Colon (tissue), 2 donors: ENCODE measurements around the gene TYMP.

Experiments
- FAIRE-seq: peaks from 2 replicates; lab custom pipeline; 2012; peaks lifted over from hg19 to GRCh38; lab: Jason Lieb, UNC
- donor health status: control.
- donor health status: control.

Gene TYMP

DNA sequence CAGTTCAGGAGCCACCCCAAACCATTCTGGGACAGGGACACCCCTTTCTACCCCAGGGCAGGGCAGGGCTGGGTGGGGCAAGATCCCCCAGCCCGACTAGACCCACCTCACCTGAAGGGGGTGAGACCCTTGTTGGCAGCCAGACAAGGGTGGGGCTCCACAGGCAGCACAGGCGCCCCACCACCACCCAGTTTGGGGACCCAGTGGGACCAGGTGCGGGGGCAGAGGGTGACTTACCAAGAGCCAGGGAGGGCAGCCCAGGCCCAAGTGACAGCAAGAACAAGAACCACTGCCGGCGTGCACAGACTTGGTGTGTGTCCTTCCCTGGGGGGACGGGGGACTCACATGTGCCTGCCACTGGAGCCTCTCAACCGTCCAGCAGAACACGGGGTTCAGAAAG is 46.3 kb downstream of the TYMP start:
- FAIRE-seq, result no peak

DNA sequence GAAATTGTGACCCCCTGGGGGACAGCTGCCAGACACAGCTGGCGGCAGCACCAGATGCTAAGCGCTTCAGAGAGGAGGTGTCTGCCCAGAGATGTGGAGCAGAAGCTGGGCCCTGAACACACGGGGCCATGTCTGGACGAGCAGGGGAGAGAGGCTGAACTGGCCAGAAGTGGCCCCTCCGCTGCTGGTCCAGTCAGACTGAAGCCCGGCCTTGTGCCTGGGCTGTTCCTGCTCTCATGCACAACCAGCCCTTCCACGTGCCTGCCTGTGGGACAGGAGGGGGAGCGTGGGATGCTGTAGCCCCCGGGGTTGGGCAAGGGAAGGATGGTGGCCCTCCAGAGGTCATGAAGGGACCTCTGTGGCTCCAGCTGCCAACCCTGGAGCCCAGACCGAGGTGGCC is 46.7 kb downstream of the TYMP start:
- no peak for FAIRE-seq

DNA sequence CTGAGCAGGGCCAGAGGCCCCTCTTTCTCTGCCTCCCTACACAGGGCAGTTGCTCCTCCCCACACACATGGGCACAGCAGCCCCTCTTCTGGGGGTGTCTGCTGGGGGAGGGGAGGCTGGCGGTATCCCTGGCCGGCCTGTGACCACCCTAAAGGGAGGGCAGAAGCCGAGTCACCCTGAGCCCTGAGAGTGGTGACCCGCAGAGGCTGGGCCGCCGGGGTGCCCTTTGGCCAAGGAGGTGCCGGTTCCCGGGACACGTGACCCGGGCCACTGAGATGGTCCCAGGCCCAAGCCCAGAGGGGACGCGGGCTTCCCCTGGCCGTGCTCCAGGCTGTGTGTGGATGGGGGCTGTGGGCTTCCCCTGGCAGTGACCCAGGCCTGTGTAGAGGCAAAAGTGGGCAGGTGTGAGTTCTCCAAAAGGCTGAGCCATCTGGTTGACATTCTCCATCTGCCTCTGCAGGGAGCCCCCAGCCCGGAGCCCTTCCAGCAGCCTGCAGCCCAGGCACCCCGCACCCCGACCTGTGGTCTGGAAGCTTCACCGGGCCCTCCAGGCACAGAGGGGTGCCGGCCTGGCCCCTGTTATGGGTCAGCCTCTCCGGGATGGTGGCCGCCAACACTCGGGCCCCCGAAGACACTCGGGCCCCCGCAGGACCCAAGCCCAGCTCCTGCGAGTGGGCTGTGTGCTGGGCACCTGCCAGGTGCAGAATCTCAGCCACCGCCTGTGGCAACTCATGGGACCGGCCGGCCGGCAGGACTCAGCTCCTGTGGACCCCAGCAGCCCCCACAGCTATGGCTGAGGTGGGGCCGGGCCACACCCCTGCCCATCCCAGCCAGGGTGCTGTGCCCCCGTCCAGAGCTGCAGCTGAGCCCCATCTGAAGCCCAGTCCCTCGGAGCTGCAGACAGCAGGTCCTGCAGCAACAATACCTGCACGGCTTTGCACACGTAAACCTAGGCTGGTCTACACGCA is 47.4 kb downstream of the TYMP start:
- FAIRE-seq, result no peak

DNA sequence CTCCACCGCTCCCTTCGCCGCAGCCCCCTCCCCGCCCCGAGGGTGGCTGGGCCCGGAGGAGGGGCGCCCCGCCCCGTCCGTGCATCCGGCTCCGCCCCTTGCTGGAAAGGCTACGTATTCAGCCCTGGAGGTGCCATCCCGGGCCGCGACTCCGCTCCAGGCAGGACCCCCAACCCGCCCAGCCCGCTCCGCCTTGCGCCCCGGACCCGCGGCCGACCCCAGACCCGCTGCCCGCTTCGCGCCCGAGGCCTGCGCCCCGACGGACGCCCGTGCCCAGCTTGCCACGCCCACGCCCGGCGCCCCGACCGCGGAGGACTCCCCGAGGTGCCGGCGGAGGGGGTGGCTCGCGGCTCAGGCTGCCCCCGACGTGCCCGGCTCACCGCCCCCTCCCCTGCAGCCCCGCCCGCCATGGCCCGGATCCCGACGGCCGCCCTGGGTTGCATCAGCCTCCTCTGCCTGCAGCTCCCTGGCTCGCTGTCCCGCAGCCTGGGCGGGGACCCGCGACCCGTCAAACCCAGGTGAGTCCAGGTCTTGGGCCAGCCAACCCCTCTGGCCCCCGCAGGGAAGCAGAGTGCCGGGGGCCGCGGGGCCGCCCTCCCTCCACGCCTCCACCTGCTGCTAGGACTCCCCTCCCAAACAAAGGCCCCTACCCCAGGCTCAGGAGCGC is 48.2 kb downstream of the TYMP start, which contains the start of gene ADM2:
ADM2 (plus strand) TSS at position 104 of the 667 bp plus-strand sequence; CDS start at position 409, 305 bp downstream.
- FAIRE-seq, result no peak

DNA sequence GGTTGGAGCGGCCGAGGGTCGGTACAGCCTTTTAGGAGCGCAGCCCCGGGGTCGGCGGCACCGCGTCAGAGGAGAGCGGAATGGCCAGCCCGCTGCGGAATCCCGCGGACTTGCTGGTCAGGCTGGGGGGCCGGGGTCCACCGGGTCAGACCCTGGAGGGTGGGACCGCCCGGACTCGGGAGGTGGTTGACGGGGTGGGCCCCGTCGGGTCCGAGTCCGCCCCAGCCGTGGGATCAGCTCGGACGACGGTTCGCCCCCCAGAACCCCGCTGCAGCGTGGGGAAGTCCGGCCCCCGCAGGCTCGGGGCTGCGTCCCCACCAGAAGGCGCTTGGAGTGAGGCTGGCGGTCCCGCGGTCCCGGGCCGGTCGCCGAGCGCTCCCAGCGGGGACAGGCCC is 48.8 kb downstream of the TYMP start:
- FAIRE-seq, result no peak

DNA sequence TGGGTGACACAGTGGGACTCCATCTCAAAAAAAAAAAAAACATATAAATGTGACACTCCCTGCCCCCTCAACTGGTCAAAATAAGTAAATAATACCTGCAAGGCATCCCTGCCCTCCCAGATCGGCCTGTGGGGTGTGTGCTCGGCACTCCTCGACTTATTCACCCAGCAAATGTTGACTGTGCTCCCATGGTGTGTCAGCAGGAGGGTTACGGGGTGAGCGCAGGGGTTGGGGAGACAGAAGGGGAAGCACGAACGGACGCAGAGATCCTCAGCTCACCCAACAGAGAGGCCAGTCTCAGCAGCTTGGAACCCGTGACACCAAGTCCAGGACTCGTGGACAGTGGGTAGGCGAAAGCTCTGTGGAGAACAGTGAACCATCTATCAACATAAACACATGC is 50.1 kb downstream of the TYMP start:
- FAIRE-seq, result no peak

DNA sequence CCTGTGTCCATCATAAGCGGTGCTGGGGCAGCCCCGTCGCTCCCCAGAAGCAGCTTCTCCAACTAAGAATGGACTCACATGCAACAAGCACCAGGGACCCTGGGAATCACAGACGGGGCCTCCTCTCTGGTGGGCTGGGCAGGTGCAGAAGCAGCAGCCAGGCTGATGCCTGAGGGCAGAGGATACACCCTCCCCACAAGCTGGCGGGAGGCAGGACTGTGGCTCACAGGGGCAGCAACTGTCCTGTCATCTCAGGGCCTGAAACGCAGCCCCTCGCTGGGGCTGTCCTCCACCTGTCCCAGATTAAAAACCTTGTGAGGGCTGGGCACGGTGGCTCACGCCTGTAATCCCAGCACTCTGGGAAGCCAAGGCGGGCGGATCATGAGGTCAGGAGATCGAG is 51.9 kb downstream of the TYMP start:
- FAIRE-seq, result no peak

DNA sequence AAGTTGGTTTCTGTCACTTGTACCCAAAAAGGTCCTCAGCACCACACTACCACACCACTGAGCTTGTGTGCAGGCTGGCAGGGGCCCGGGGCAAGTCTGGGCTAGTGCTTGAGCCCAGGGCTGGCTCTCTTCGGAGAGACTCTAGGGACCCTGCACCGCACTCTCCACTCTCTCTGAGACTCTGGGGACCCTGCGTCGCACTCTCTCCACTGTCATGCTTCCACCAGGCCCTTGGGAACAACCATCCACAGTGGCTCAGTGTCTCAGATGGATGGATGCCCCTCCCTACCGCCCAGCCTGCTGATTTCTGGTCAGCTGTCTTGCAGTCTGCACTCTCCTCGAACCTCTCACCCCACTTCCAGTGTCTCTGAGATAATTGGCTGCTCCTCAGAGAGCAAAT is 52.9 kb downstream of the TYMP start:
- FAIRE-seq, result no peak
